T-cell (primary cell): ENCODE measurements around the gene HSPA4. TPM values are rescaled to one million over a fixed set of nuclear protein-coding genes. Genes with fewer than 3 reads are reported as not detected.
"Not testable (repeated sequence)": the region's sequence is repeated elsewhere in the genome, so short reads cannot be mapped to it uniquely, and the experiment has no call there.

Source experiments
- ATAC-seq, 4 experiments: fragments of 200-7000 bp in 3 of 4; fragments of 150-1000 bp in 1 of 4; cut with Tn5 transposase; replicated peaks in 1 of 4; 1 replicate in 3 of 4; 2 replicates in 1 of 4; pipeline ENCODE4 v1.10.0; 2021; ENCODE audit warnings: moderate library complexity in 3 of 4, mild to moderate bottlenecking in 2 of 4, moderate number of reproducible peaks in 1 of 4
- CTCF ChIA-PET, 2 donors: fragments of 300-600 bp; sonication (Branson Sonifier 250); formaldehyde crosslinking; loops; one replicate each; lab custom pipeline; 2022; ENCODE audit warnings: antibody characterized with exemption in 2 of 2; lab: Charles Lee
- POLR2A ChIA-PET, 2 donors: fragments of 300-600 bp; sonication (Branson Sonifier 250); formaldehyde crosslinking; loops; one replicate each; lab custom pipeline; 2022; ENCODE audit warnings: antibody characterized with exemption in 2 of 2; lab: Charles Lee
- DNase-seq, 35 experiments: peaks; one replicate each; pipeline versions ENCODE4 v3.0.0 to v3.0.0-alpha.2; 2013 to 2023
- H3K27ac ChIP-seq: one replicate; pipeline ENCODE4 v1.5.1; 2013; ENCODE audit warnings: low read length
- H3K27me3 ChIP-seq, 2 experiments: replicated peaks in 1 of 2; 1 replicate in 1 of 2; 2 replicates in 1 of 2; pipeline versions ENCODE4 v1.6.1 to v1.7.0; 2013; ENCODE audit warnings: low read length in 1 of 2, mixed read lengths in 1 of 2; ENCODE audit not compliant: control insufficient read depth in 2 of 2, insufficient read depth in 2 of 2; ENCODE audit errors: extremely low read depth in 1 of 2
- H3K36me3 ChIP-seq, 2 donors: 1 replicate in 1 of 2; 2 replicates in 1 of 2; pipeline versions ENCODE4 v1.6.1 to v1.7.0; 2013; ENCODE audit warnings: low read length in 1 of 2; ENCODE audit not compliant: control insufficient read depth in 2 of 2, insufficient read depth in 1 of 2; ENCODE audit errors: extremely low read depth in 1 of 2
- H3K4me1 ChIP-seq, 2 experiments: 1 replicate in 1 of 2; 2 replicates in 1 of 2; pipeline versions ENCODE4 v1.6.1 to v1.7.0; 2013; ENCODE audit warnings: low read length in 2 of 2, mixed read lengths in 1 of 2; ENCODE audit not compliant: insufficient read depth in 2 of 2, control insufficient read depth in 1 of 2; ENCODE audit errors: extremely low read depth in 1 of 2
- H3K4me3 ChIP-seq, 2 donors: 1 replicate in 1 of 2; 2 replicates in 1 of 2; pipeline versions ENCODE4 v1.5.1 to v1.7.0; 2013; ENCODE audit warnings: mild to moderate bottlenecking in 2 of 2, low read length in 1 of 2, moderate library complexity in 1 of 2; ENCODE audit not compliant: control insufficient read depth in 1 of 2; ENCODE audit errors: extremely low read depth in 1 of 2
- H3K9me3 ChIP-seq: 2 replicates; pipeline ENCODE4 v1.7.0; 2013
- H3K27ac Mint-ChIP-seq, 2 donors: one replicate each; pipeline ENCODE4 v1.8.0; 2020 to 2021; ENCODE audit warnings: mild to moderate bottlenecking in 2 of 2, mixed read lengths in 2 of 2
- H3K27me3 Mint-ChIP-seq, 2 donors: one replicate each; pipeline ENCODE4 v1.8.0; 2021 to 2022; ENCODE audit warnings: mixed read lengths in 2 of 2
- H3K36me3 Mint-ChIP-seq: one replicate; pipeline ENCODE4 v1.8.0; 2021; ENCODE audit warnings: mixed read lengths
- H3K4me1 Mint-ChIP-seq, 3 donors: one replicate each; pipeline ENCODE4 v1.8.0; 2020 to 2022; ENCODE audit warnings: mixed read lengths in 3 of 3, mild to moderate bottlenecking in 1 of 3
- H3K4me3 Mint-ChIP-seq, 3 donors: one replicate each; pipeline ENCODE4 v1.8.0; 2020 to 2022; ENCODE audit warnings: mild to moderate bottlenecking in 3 of 3, mixed read lengths in 3 of 3, moderate library complexity in 3 of 3
- H3K9me3 Mint-ChIP-seq, 3 donors: one replicate each; pipeline ENCODE4 v1.8.0; 2020 to 2022; ENCODE audit warnings: mixed read lengths in 3 of 3
- WGBS: methylation state at CpG from one replicate; pipeline ENCODE4 v1.1.5; 2013; ENCODE audit warnings: missing lambda C conversion rate; ENCODE audit not compliant: insufficient coverage; 5-methylcytosine and 5-hydroxymethylcytosine counted together
- total RNA-seq, 35 experiments: library from RNA in 6 of 35; stranded (reverse) in 6 of 35; fragments of 120-200 nt in 1 of 35; gene quantifications; one replicate each; pipeline versions ENCODE4 v1.2.1 to v1.2.4 and lab custom pipeline; 2013 to 2026

Gene HSPA4
- total RNA-seq, 5 donors from 2014 or later (not counting 1 experiment from before 2014, with no cell fraction given) = 47.0 to 55.3 (median 48.1) TPM

DNA sequence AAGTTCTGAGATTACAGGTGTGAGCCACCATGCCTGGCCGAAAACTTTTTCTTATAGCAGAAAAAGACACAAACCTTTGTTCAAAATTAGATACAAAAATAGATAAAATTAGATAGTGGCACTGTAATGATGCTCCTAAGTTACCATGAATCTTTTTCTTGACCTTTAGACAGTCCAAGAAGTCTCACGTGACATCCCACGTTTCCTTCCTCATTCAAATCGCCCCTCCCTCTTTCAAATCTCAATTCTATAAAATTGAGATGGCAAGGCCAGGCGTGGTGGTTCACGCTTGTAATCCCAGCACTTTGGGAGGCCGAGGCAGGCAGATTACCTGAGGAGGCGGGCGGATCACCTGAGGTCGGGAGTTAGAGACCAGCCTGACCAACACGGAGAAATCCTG, 17.7 kb upstream of the HSPA4 start:
- no peaks in the 10 kb centered on the region for H3K36me3 Mint-ChIP-seq
- CTCF ChIA-PET = no interaction called here
- WGBS = no CpG with 5 or more reads among the region's 11 CpGs
- ATAC-seq (no peak), DNase-seq (no peak)
- POLR2A ChIA-PET = no interaction called here
- Histone ChIP-seq H3K9me3 (no peaks in the 10 kb centered on the region), H3K4me3 (no peak overlapping the region), H3K27ac (no peak overlapping the region), H3K36me3 (no peaks in the 10 kb centered on the region), H3K27me3 (peaks cover 0 to 4% of the 10 kb centered on the region in 2 experiments), H3K4me1 (no peaks in the 10 kb centered on the region)
- no peak overlapping the region for H3K27ac Mint-ChIP-seq
- no peaks in the 10 kb centered on the region for H3K9me3 Mint-ChIP-seq
- peaks cover 2 to 7% of the 10 kb centered on the region in 2 donors for H3K27me3 Mint-ChIP-seq
- peaks cover 0 to 14% (median 0%) of the 10 kb centered on the region in 3 donors for H3K4me1 Mint-ChIP-seq
- H3K4me3 Mint-ChIP-seq = no peak overlapping the region

DNA sequence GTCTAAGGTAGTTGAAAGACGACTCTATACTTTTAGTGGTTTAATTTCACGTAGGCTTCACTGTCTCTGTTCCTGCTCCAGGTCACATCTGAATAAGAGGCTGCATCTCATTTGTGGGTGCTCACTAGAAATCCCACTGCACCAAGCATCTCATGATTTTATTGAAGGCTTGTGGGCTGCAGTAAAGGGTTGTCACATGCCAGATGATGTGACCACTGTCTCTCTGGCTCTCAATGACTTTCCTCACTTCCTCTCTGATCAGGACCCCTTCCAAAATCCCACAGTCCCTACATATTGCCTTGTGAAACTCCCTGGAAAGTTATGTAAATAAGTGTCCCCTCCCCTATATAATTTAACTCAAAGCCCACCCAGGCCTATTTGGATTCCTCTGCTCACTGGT, 16.6 kb upstream of the HSPA4 start:
- Histone ChIP-seq H3K4me1 (no peaks in the 10 kb centered on the region), H3K9me3 (no peaks in the 10 kb centered on the region), H3K4me3 (no peak overlapping the region), H3K27me3 (peaks cover 0 to 4% of the 10 kb centered on the region in 2 experiments), H3K27ac (no peak overlapping the region), H3K36me3 (no peaks in the 10 kb centered on the region)
- no CpG with 5 or more reads among the region's 2 CpGs for WGBS
- CTCF ChIA-PET = interaction anchor here (0.6 to 0.7 kb wide), 3 partner anchors 634 to 947 kb away, joined by 4 read pairs; no protein-coding TSS in a partner anchor
- H3K9me3 Mint-ChIP-seq = no peaks in the 10 kb centered on the region
- no peak overlapping the region for H3K27ac Mint-ChIP-seq
- H3K4me3 Mint-ChIP-seq = no peak overlapping the region
- H3K4me1 Mint-ChIP-seq = peaks cover 0 to 14% (median 0%) of the 10 kb centered on the region in 3 donors
- peaks cover 2 to 7% of the 10 kb centered on the region in 2 donors for H3K27me3 Mint-ChIP-seq
- ATAC-seq (no peak), DNase-seq (no peak)
- H3K36me3 Mint-ChIP-seq = no peaks in the 10 kb centered on the region
- POLR2A ChIA-PET = no interaction called here

DNA sequence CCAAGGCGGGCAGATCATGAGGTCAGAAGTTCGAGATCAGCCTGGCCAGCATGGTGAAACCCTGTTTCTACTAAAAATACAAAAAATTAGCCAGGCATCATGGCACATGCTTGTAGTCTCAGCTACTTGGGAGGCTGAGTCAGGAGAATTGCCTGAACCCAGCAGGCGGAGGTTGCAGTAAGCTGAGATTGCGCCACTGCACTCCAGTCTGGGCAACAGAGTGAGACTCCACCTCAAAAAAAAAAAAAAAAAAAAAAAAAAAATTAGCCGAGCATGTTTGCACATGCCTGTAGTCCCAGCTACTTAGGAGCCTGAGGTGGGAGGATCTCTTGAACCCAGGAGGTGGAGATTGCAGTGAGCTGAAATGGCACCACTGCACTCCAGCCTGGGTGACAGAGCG, 15.1 kb upstream of the HSPA4 start:
- H3K27me3 Mint-ChIP-seq, H3K4me1 ChIP-seq, H3K9me3 Mint-ChIP-seq, DNase-seq, H3K4me3 ChIP-seq, H3K27ac ChIP-seq, H3K36me3 ChIP-seq, H3K4me3 Mint-ChIP-seq, H3K9me3 ChIP-seq, H3K27me3 ChIP-seq, H3K36me3 Mint-ChIP-seq, ATAC-seq, H3K27ac Mint-ChIP-seq: not testable (repeated sequence)
- no CpG with 5 or more reads among the region's 6 CpGs for WGBS
- POLR2A ChIA-PET = interaction anchor here in 1 of 2 donors (0.6 to 0.7 kb wide), 2 partner anchors 15 to 20 kb away, joined by 10 read pairs; no protein-coding TSS in a partner anchor
- CTCF ChIA-PET = interaction anchor here in 1 of 2 donors (0.6 kb wide), 1 partner anchor 411 kb away, joined by 4 read pairs; no protein-coding TSS in a partner anchor
- peaks cover 0 to 14% (median 0%) of the 10 kb centered on the region in 3 donors for H3K4me1 Mint-ChIP-seq

DNA sequence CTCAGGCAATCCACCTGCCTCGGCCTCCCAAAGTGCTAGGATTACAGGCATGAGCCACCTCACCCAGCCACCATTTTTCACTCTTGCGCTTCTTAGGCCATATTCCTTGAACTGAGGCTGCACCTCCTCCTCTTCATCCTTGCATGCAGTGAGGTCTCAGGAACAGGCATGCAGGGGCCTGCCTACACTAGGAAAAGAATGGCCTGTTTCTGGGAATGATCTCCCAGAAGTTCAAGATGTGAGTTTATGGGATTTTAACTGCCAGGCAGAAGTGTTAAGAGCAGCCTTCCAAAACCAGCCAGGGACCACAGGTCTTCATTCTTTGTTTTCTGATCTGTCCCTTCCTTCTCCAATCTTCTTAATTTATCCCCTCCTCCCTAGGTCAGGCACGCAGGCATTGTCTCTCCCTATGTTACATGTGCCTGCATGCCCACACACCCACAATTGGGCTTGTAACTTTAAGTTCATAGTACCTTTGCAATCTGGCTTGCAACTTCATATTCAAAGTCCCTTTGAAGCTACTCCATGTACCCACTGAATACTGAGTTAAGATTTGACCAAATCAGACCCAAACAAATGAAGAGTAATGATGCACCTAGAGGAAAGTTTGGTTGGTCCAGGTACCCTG, 10.5 kb upstream of the HSPA4 start:
- DNase-seq (no peak), ATAC-seq (no peak)
- Mint-ChIP-seq H3K27ac (no peak overlapping the region), H3K27me3 (peaks cover 2% of the 10 kb centered on the region in 2 donors), H3K4me3 (no peak overlapping the region), H3K9me3 (no peaks in the 10 kb centered on the region), H3K4me1 (no peaks in the 10 kb centered on the region), H3K36me3 (no peaks in the 10 kb centered on the region)
- Histone ChIP-seq H3K27ac (no peak overlapping the region), H3K27me3 (peaks cover 0 to 2% of the 10 kb centered on the region in 2 experiments), H3K4me1 (no peaks in the 10 kb centered on the region), H3K36me3 (no peaks in the 10 kb centered on the region), H3K9me3 (no peaks in the 10 kb centered on the region), H3K4me3 (no peak overlapping the region)
- POLR2A ChIA-PET = no interaction called here
- WGBS = no CpG with 5 or more reads among the region's 3 CpGs
- CTCF ChIA-PET = no interaction called here

DNA sequence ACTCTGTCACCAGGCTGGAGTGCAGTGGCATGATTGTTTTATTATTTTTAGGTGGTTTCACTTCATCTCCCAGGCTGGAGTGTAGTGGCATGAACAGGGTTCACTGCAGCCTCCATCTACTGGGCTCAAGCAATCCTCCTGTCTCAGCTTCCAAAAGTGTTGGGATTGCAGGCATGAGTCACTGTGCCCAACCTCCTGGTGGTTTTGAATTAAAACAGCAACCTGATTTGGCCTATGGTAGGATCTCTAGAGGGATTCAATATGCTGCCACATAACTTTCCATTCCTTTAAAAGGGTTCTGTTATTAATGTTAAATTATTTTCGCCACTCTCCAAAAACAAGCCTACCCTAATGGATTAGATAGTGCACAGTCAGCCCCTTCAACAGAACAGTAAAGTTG, 9.9 kb upstream of the HSPA4 start:
- no peak overlapping the region for H3K4me3 ChIP-seq
- no peaks in the 10 kb centered on the region for H3K9me3 ChIP-seq
- no peak overlapping the region for H3K4me3 Mint-ChIP-seq
- no peak for ATAC-seq
- no peak overlapping the region for H3K27ac ChIP-seq
- no peak overlapping the region for H3K27ac Mint-ChIP-seq
- no CpG with 5 or more reads among the region's 1 CpG for WGBS
- H3K4me1 Mint-ChIP-seq = no peaks in the 10 kb centered on the region
- CTCF ChIA-PET = no interaction called here
- POLR2A ChIA-PET = no interaction called here
- H3K36me3 ChIP-seq = no peaks in the 10 kb centered on the region
- H3K27me3 Mint-ChIP-seq = peaks cover 0 to 2% of the 10 kb centered on the region in 2 donors
- no peaks in the 10 kb centered on the region for H3K36me3 Mint-ChIP-seq
- no peak for DNase-seq
- no peaks in the 10 kb centered on the region for H3K9me3 Mint-ChIP-seq
- no peaks in the 10 kb centered on the region for H3K4me1 ChIP-seq
- no peaks in the 10 kb centered on the region for H3K27me3 ChIP-seq

DNA sequence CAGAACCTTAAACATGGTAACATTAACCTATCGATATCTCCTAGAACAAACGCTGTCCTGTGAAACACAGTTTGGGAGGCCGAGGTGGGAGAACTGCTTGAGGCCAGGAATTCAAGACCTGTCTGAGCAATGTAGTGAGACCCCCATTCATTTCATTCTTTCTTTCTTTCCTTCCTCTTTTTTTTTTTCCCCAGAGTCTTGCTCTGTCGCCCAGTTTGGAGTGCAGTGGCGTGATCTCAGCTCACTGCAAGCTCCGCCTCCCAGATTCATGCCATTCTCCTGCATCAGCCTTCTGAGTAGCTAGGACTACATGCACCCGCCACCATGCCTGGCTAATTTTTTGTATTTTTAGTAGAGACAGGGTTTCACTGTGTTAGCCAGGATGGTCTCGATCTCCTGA, 5.3 kb upstream of the HSPA4 start:
- 100% methylated on average over 4 of the region's 8 CpGs for WGBS
- H3K27me3 Mint-ChIP-seq, H3K27ac Mint-ChIP-seq, H3K4me3 ChIP-seq, H3K36me3 Mint-ChIP-seq, CTCF ChIA-PET, H3K36me3 ChIP-seq, H3K27me3 ChIP-seq, H3K9me3 ChIP-seq, ATAC-seq, H3K27ac ChIP-seq, H3K9me3 Mint-ChIP-seq, DNase-seq, H3K4me3 Mint-ChIP-seq: not testable (repeated sequence)
- H3K4me1 ChIP-seq = peaks cover 11 to 12% of the 10 kb centered on the region in 2 experiments
- POLR2A ChIA-PET = interaction anchor here in 1 of 2 donors (0.7 kb wide), 1 partner anchor 93 kb away, joined by 4 read pairs; no protein-coding TSS in a partner anchor
- peaks cover 18 to 22% (median 18%) of the 10 kb centered on the region in 3 donors for H3K4me1 Mint-ChIP-seq
